NCI-H187 (cell line): ENCODE results near the gene TSPAN18.
A peak's percentile ranks its signal among the peaks of the same experiment; 100 is the strongest.

Source experiments
- DNase-seq, 2 experiments: peaks; one replicate each; lab custom pipeline; 2025; lab: John Stamatoyannopoulos, UW

TSPAN18 gene

GRCh38 chr11:44957776-44958564 lies 231.2 kb downstream of the TSPAN18 start:
- DNase-seq, result no peak

- DNase-seq, result no peak
Measured at GRCh38 chr11:44959064-44959463, 232.3 kb downstream of the TSPAN18 start.

- no peak for DNase-seq
Measured at GRCh38 chr11:44960200-44960845, 233.6 kb downstream of the TSPAN18 start.

GRCh38 chr11:44962464-44962863 lies 235.7 kb downstream of the TSPAN18 start:
- DNase-seq, result no peak

GRCh38 chr11:44963136-44963535 lies 236.4 kb downstream of the TSPAN18 start:
- no peak for DNase-seq

- DNase-seq, result no peak
Measured at GRCh38 chr11:44963948-44964347, 237.2 kb downstream of the TSPAN18 start.

GRCh38 chr11:44964526-44965209 lies 237.9 kb downstream of the TSPAN18 start:
- peak; percentile 27 to 54 for DNase-seq

GRCh38 chr11:44966694-44967093 lies 239.9 kb downstream of the TSPAN18 start:
- DNase-seq, result no peak

GRCh38 chr11:44967930-44968496 lies 241.3 kb downstream of the TSPAN18 start:
- DNase-seq, result no peak

- DNase-seq, result no peak
Measured at GRCh38 chr11:44968510-44968909, 241.7 kb downstream of the TSPAN18 start.

- no peak for DNase-seq
Measured at GRCh38 chr11:44969651-44970252, 243.0 kb downstream of the TSPAN18 start.

GRCh38 chr11:44970293-44970692 lies 243.5 kb downstream of the TSPAN18 start:
- no peak for DNase-seq

GRCh38 chr11:44971185-44971584 lies 244.4 kb downstream of the TSPAN18 start:
- no peak for DNase-seq

GRCh38 chr11:44972746-44973435 lies 246.1 kb downstream of the TSPAN18 start:
- DNase-seq, result no peak

GRCh38 chr11:44973632-44974401 lies 247.1 kb downstream of the TSPAN18 start:
- no peak for DNase-seq

- no peak for DNase-seq
Measured at GRCh38 chr11:44974402-44975000, 247.7 kb downstream of the TSPAN18 start.

- no peak for DNase-seq
Measured at GRCh38 chr11:44976576-44976975, 249.8 kb downstream of the TSPAN18 start.

- no peak for DNase-seq
Measured at GRCh38 chr11:44977493-44977984, 250.8 kb downstream of the TSPAN18 start.

- no peak for DNase-seq
Measured at GRCh38 chr11:44978274-44978960, 251.7 kb downstream of the TSPAN18 start.

- peak in 1 of 2 experiments; percentile 33 for DNase-seq
Measured at GRCh38 chr11:44978961-44979331, 252.2 kb downstream of the TSPAN18 start.
